Embryonic facial prominence (tissue), 1 donor: ENCODE data around the gene VSTM1.
"Not testable (repeated sequence)": the region's sequence is repeated elsewhere in the genome, so short reads cannot be mapped to it uniquely, and the experiment has no call there.

Experiments used
- DNase-seq: peaks from one replicate; pipeline ENCODE4 v3.0.0-alpha.2; 2016; ENCODE audit errors: extremely low spot score

Gene VSTM1

GRCh38 chr19:54073829-54074228, 10.1 kb upstream of the VSTM1 start:
- no peak for DNase-seq

DNA sequence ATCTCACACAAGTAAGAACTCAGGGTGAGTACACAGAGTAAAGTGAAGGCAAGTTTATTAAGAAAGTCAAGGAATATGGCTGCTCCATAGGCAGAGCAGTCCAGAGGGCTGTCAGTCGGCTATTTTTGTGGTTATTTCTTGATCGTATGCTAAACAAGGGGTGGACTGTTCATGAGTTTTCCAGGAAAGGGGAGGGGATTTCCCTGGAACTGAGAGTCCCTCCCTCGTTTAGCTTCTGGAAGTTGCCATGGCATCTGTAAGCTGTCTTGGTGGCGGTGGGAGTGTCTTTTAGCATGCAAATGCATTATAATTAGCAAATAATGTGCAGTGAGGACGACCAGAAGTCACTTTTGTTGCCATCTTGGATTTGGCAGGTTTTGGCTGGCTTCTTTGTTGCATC, 5.8 kb upstream of the VSTM1 start:
- no peak for DNase-seq

GRCh38 chr19:54062643-54063042, 1.1 kb downstream of the VSTM1 start:
- no peak for DNase-seq

DNA sequence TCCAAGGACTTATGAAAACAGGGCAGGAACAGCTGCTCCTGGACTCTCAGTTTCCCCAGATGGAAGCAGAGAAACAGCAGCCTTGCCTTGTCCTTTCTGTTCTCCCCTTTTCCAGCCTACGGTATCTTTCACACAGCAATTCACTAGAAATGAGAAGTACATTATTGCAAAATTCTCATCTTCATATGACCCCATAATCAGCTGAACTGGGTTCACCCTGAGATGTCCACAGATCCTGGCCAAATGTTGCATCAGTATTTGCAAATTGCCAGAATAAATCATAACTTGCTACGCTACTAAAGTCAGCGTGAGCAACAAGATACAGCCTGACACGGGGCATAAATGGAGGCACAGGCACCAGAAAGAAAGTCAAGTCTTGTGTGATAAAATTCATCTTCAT, 16.1 kb downstream of the VSTM1 start:
- DNase-seq: no peak

GRCh38 chr19:54045771-54046170, 17.9 kb downstream of the VSTM1 start:
- DNase-seq: no peak

DNA sequence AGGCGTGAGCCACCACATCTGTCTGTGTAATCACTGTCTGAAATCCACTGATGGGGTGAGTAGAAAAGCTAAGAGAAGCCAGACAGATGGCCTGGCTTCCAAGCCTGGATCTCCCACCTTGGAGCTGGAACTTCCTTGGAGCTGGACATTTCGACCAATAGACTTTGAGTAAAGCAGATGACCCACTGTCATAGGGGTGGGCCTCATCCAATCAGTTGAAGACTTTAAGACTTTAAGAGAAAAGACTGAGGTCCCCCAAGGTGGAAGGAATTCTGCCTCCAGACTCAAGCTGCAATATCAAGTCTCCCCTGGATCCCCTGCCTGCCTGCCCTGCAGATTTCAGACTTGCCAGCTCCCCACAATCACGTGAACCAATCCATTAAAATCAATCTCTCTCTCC, 20.7 kb downstream of the VSTM1 start:
- no peak for DNase-seq

- DNase-seq: no peak
Measured at GRCh38 chr19:54041969-54042606, 21.6 kb downstream of the VSTM1 start.

- DNase-seq: no peak
Measured at GRCh38 chr19:54040003-54040402, 23.7 kb downstream of the VSTM1 start.

DNA sequence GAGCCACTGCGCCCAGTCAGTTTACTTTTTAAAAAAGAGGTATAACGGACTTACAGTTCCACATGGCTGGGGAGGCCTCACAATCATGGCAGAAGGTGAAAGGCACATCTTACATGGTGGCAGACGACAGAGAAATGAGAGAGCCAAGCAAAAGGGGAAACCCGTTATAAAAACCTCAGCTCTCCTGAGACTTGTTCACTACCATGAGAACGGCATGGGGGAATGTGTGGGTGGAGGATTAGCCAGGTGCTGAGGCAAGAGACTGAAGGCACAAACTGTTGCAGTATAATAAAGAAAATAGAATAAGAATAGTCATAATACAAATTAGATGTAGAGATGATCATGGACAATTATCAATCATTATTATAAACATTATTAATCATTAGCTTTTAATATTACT, 27.2 kb downstream of the VSTM1 start:
- not testable (repeated sequence) for DNase-seq

DNA sequence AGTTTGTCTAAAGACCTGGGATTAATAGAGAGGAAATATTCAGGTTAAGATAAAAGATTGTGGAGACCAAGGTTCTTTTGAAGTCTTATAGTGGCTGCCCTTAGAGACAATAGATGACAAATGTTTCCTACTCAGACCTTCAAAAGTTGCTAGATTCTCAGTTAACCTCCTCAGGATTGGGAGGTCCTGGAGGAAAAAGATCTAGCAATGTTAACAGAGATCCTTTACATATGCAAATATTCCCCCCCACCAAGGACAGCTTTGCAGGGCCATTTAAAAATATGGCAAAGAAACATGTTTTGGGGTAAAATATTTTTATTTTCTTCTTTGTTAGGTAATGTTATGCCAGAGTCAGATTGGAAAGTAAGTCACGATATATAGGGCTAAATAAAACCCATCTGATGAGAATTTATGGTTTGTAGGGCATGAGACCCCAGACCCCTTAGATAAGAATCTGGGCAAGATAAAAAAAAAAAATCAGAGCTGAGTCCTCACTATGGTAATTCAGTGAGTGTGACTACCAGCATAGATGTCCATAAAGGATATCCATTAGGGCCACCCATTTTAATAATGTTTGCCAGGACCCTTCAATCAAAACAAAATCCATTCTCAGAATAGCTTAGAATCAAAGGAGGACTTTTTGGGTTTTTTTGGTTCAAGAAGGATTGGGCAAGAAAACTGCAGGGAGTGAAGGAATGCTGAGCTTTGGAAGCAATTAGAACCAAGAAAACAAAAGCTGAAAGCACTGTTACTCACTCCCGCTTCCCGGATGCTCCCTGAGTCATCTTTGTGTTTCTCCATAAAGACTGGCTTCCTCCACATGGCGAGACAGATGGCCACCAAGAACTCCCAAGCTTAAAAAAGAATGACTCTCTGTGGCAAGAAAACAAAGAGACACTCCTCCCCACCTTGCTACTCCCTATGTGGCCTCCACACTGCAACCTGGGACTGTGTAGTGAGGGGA, 28.2 kb downstream of the VSTM1 start:
- no peak for DNase-seq

DNA sequence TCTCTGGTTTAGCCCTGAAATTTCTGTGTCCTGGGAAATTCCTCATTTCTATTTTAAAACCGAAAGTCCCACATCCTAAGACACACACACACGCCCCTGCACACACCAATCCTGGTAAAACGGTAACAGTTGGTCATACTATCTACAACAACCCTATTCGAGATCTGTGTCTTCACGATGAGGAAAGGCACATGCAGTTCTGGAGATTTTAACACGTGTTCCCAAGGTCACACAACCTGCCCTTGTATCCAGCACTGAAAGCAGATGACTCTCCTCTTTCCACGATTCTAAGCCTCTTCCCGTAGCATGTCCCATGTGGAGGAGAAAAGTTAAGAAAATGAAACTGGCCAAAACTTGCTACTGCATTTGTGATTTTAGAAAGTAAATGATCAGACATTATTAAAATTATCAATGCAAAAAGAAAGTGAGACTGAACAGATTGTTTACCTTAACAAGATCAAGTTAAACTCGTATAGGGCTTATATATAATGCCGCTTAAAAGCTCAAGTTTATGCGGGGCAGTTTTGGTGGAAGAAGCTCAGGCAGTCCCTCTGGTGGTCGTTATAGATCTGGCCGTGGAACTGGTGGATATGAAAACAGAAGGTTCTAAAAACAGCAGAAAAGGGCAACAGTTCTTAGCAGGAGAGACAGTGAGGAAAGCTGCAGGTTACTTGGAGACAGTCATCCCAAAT, 32.7 kb downstream of the VSTM1 start:
- no peak for DNase-seq

GRCh38 chr19:54029930-54030490, 33.7 kb downstream of the VSTM1 start:
- DNase-seq: no peak

DNA sequence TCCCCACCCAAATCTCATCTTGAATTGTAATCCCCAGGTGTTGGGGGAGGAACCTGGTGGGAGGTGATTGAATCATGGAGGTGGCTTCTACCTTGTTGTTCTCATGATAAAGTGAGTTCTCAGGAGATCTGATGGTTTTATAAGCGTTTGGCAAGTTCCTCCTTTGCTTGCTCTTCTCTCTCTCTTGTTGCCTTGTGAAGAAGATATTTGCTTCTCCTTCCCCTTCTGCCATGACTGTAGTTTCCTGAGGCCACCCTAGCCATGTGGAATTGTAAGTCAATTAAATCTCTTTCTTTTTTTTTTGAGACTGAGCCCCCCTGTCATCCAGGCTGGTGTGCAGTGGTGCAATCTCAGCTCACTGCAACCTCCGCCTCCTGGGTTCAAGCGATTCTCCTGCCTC, 34.4 kb downstream of the VSTM1 start:
- no peak for DNase-seq

DNA sequence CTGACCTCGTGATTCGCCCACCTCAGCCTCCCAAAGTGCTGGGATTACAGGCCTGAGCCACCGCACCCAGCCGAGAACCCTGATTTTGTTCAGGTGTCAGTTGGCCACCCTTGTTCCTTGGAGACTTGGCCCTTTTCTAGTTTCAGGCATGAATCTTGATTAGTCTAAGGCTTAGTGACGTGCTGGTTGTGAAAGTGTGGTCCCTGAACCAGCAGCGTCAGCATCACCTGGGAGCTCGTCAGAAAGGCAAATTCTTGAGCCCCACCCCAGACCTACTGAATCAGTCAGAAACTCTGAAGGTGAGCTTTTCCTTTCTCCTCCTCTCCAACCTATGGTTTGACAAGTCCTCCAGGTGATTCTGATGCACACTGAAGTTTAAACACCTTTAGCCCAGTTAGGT, 37.0 kb downstream of the VSTM1 start:
- DNase-seq: no peak

GRCh38 chr19:54024660-54025059, 39.0 kb downstream of the VSTM1 start:
- no peak for DNase-seq

GRCh38 chr19:54023191-54023590, 40.5 kb downstream of the VSTM1 start:
- DNase-seq: no peak

- DNase-seq: no peak
Measured at GRCh38 chr19:54021932-54022331, 41.8 kb downstream of the VSTM1 start.

DNA sequence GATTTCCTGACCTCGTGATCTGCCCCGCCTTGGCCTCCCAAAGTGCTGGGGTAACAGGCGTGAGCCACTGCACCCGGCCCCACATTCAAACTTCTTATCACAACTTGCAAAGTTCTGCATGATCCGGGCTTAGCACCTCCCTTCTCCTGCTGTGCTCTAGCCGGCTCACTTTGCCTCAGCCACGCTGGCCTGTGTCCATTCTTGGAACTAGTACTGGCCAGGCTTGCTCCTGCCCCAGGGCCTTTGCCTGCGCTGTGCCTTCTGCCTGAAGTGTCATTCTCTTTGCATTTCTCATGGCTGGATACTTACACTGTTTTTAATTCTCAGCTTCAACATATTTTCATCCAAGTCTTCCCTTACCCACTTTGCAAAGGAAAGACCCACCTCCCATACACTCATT, 42.3 kb downstream of the VSTM1 start:
- no peak for DNase-seq

DNA sequence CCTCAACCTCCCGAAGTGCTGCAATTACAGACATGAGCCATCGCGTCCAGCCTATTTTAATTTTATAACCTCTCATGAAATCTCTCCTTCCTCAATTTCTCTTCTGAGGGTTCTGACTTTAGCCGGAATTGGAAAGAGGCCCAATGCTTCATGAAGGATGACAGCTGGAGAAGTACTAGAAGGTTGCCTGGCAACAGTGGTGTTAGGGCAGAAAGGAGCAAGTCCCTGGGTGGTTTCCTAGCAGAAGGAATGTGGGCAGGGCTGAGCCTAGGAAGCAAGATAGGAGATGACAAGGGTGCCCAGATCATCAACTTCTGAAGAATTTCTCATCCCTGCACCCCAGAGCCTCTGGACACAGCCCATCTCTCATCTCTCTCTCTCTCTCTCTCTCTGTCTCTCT, 46.4 kb downstream of the VSTM1 start:
- DNase-seq: no peak

GRCh38 chr19:54014920-54015560, 48.7 kb downstream of the VSTM1 start:
- no peak for DNase-seq

DNA sequence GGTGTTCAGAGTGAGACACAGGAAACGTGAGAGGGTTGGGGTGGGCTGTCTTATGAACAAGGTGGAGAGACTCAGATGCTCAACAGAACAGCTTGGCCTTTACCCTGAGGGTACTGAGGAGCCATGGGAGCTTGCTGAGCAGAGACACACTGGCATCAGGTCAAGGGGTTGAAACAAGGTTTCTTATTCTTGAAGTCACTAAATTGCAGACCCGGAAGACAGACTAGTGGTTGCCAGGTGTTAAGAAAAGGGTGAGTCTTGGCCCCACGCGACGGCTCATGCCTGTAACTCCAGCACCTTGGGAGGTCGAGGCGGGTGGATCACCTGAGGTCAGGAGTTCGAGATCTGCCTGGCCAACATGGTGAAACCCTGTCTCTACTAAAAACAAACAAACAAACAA, 49.8 kb downstream of the VSTM1 start:
- DNase-seq: no peak
